HL-60/S4 treated with retinoic acid at 250 ng/mL for 4 days and 3 days (cell line): ENCODE measurements around the gene KIF2C.
"Not testable (repeated sequence)": the region's sequence is repeated elsewhere in the genome, so short reads cannot be mapped to it uniquely, and the experiment has no call there.

Experiments used
- in situ Hi-C: fragments of 300-500 bp; cut with MboI; formaldehyde crosslinking; loops from 2 replicates; pipeline ENCODE4 v1.7.0; 2022; ENCODE audit warnings: low sequenced_read_pairs

Gene KIF2C

GRCh38 chr1:44739307-44740178 is at the start of gene KIF2C:
KIF2C (plus strand) TSS chr1:44739837; CDS start chr1:44739933, 96 bp downstream.
- in situ Hi-C loops, result no loop called here

DNA sequence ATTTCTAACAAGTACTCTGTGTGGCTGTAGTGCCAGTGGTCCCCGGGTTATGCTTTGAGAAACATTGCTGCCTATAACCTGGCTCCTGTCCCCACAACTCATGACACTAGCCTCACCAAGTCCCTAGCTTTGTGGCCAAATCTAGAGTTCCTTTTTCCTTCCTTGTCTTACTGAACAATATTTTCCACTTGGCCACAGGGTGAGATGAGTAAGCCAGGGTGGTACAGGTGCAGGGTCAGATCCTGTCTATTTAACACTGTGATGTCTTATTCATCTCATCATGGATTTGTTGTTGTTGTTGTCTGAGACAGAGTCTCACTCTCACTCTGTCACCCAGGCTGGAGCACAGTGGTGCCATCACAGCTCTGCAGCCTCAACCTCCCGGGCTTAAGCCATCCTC is 46.5 kb upstream of the KIF2C start:
- in situ Hi-C loops, result no loop called here

- in situ Hi-C loops, result no loop called here
These were observed 45.7 kb upstream of the KIF2C start for GRCh38 chr1:44693900-44694299.

DNA sequence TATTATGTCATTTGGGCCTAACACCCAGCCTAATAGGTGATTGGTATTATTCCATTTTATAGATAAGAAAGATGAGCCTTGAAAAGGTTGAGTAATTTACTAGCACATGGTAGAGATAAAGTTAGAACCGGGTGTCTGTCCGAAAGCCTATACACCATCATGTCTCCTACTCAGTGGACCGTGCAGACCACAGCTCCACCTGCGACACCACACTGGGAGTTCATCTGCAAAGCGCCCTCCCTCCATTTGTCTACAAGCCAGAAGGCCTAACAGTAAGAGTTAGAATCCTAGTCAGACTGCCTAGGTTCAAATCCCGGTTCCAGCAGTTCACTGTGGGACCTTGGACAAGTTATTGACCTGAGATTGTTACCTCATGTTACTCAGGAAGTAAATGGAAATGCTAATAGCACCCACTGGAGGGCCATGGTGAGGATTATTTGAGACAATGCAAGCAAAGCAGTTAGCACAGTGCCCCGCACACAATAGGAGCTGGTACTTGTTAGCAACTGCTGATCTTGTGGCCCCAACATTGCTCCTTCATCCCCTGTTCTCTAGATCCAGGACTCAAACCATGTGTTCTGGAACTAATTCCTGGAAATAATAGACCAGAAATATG is 44.7 kb upstream of the KIF2C start:
- in situ Hi-C loops, result no loop called here

DNA sequence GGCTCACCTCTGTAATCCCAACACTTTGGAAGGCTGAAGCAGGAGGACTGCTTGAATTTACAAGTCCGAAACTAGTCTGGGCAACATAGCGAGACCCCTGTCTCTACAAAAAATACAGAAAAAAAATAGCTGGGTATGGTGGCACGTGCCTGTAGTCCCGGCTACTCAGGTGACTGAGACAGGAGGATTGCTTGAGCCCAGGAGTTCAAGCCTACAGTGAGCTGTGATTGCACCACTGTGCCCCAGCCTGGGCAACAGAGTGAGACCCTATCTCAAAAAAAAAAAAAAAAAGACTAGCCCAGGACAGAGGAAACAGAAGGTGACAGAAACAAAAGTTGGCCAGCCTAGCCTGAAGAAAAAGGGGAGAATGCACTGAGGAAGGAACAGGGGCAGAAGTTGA is 44.0 kb upstream of the KIF2C start:
- in situ Hi-C loops, result no loop called here

- in situ Hi-C loops, result no loop called here
These were observed 43.5 kb upstream of the KIF2C start for GRCh38 chr1:44696101-44696500.

DNA sequence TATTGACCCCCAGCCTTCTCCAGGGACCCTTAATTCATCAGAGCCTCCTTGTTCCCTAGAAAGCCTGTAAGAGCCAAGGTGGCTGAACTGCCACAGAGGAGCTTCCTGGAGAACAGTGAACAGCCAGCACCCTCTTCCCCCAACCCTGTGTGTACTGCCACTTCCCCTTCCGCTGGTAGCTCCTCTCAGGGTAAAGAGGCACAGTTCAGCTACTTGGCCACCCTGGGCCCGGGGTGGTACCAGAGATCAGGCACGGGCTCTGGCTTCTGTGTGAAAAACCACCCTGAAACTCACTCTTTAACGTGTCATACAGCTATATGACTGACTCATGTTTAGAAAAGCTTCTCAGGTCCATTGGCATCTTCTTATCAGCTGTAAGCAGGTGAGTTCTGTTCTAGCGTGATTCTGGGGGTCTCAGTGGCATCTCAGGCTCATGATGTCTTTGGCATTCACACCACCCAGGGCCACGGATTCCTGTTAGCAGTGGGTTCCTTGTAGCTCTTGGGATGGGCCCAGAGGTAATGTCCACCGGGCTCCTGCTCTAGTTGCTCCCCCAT is 42.8 kb upstream of the KIF2C start:
- in situ Hi-C loops, result no loop called here

- in situ Hi-C loops, result no loop called here
These were observed 41.5 kb upstream of the KIF2C start for GRCh38 chr1:44698138-44698537.

GRCh38 chr1:44699375-44699774 is 40.3 kb upstream of the KIF2C start:
- in situ Hi-C loops, result not testable (repeated sequence)

DNA sequence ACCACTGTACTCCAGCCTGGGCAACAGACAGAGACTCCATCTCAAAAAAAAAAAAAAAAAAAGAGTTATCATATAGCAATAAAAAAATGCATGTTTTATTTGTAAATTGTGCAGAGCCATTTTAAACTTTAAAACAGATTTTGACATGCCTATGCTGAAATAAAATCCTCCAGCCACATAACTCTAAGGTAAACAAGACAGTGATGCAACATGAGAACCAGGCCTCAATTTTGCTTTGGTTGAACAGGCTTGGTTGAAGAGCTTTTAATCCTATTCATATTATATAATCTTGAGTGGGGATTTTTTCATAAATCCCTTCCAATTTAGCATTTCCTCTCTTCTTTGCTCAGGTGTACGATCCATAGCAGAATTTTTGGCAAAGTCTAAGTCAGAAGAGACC is 39.1 kb upstream of the KIF2C start:
- in situ Hi-C loops, result no loop called here

DNA sequence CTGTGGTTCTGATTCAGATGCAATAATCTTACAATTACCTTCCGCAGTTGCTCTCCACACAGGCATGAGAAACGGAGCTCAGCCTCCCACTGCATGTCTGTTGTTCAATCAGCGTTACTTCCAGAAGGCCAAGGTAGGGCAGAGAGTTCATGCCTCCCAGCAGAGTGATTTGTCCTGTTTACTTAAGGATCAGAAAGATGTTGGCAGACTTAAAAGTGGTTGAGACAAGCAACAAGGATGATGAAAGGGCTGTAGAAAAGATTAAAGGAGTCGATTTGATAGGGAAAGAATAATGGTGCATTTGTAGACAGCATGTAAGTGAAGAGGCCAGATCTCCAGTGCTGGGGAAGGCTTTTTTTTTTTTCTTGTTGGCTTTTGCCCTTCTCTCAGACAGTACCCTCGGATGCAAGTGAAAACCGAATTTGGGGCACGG is 38.5 kb upstream of the KIF2C start:
- in situ Hi-C loops, result no loop called here

- in situ Hi-C loops, result no loop called here
These were observed 34.2 kb upstream of the KIF2C start for GRCh38 chr1:44705470-44705869.

- in situ Hi-C loops, result no loop called here
These were observed 33.7 kb upstream of the KIF2C start for GRCh38 chr1:44705938-44706337.

GRCh38 chr1:44707112-44707881 is 32.3 kb upstream of the KIF2C start:
- in situ Hi-C loops, result no loop called here

GRCh38 chr1:44707959-44708831 is 31.4 kb upstream of the KIF2C start:
- in situ Hi-C loops, result no loop called here

GRCh38 chr1:44713321-44713781 is 26.3 kb upstream of the KIF2C start:
- in situ Hi-C loops, result no loop called here

- in situ Hi-C loops, result no loop called here
These were observed 25.1 kb upstream of the KIF2C start for GRCh38 chr1:44714532-44714931.

DNA sequence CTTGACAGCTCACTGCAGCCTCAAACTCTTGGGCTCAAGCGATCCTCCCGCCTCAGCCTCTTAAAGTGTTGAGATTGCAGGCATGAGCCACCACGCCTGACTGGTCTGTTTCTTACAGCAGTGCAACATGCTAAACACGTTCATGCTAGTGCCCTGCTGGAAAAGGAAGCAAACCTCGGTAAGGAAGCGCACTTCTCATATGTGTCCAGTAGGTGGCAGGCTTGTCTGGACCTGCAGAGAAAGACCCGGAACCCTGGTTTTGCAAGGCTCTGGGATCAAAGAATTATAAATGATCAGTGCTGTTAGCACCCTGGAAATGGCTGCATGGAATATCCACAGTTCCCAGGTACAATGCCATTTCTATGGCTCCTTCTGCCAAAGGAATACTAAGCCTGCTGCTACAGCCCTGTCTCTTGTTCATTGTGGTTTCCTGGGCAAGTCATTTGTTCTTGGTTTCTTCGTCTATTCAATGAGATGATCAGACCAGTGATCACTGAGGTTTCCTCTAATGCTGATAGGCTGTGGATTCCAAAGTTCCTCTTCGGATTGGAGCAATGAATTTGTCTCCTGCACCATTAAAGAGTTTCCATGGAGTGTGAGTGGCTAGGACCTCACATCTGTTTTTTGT is 24.6 kb upstream of the KIF2C start:
- in situ Hi-C loops, result no loop called here

- in situ Hi-C loops, result no loop called here
These were observed 22.5 kb upstream of the KIF2C start for GRCh38 chr1:44717156-44717555.

DNA sequence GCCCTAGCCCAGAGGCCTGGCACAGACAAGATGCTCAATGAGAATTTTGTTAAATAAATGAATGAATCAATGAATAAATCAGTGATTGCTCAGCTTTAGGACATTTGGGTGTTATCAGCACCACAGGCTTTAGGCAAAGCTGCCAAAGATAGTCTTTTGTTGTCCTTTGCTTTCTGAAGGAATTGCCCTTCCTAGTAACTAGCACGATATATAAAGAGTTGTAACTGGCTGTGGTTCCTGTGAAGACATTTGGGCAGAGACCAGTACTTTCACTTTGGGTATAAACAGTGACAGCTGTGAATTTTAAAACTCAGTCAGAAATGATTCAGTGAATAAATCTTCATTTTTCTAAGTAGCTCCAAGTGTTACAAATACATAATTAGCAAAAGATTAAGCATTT is 22.0 kb upstream of the KIF2C start:
- in situ Hi-C loops, result no loop called here
